Sigmoid colon (tissue), 7 donors: Measurements from ENCODE around the gene CPT2. TPM values are rescaled to one million over a fixed set of nuclear protein-coding genes. Genes with fewer than 3 reads are reported as not detected.

Source experiments
- DNase-seq: peaks from one replicate; pipeline ENCODE4 v3.0.0-alpha.2; 2019
- H3K27ac ChIP-seq, 4 donors: fragments of 200-600 bp; sonication (generic); one replicate each; pipeline ENCODE4 v1.5.1; 2016 to 2019; ENCODE audit warnings: mild to moderate bottlenecking in 1 of 4
- H3K27me3 ChIP-seq, 3 donors: fragments of 200-600 bp; sonication (generic); one replicate each; pipeline ENCODE4 v1.5.1; 2019; ENCODE audit warnings: mild to moderate bottlenecking in 1 of 3
- H3K36me3 ChIP-seq, 4 donors: fragments of 200-600 bp; sonication (generic); one replicate each; pipeline ENCODE4 v1.5.1; 2016 to 2019
- H3K4me1 ChIP-seq, 4 donors: fragments of 200-600 bp; sonication (generic); one replicate each; pipeline ENCODE4 v1.5.1; 2017 to 2019
- H3K4me3 ChIP-seq, 4 donors: fragments of 200-600 bp; sonication (generic); one replicate each; pipeline ENCODE4 v1.5.1; 2017 to 2019; ENCODE audit warnings: mild to moderate bottlenecking in 2 of 4, moderate library complexity in 1 of 4
- H3K9me3 ChIP-seq, 4 donors: fragments of 200-600 bp in 3 of 4; sonication (generic) in 3 of 4; one replicate each; pipeline versions ENCODE4 v1.5.1 to v1.6.1; 2013 to 2019
- EP300 ChIP-seq, 4 donors: sonication (generic); formaldehyde crosslinking; IDR thresholded peaks; one replicate each; pipeline ENCODE4 v1.6.1; 2017; ENCODE audit warnings: antibody characterized with exemption in 4 of 4
- POLR2A ChIP-seq, 2 donors: fragments of 450-650 bp; IDR thresholded peaks; one replicate each; pipeline ENCODE4 v1.6.1; 2016; ENCODE audit warnings: antibody characterized with exemption in 2 of 2, mild to moderate bottlenecking in 2 of 2, moderate library complexity in 2 of 2
- POLR2AphosphoS5 ChIP-seq, 4 donors: sonication (generic); formaldehyde crosslinking; IDR thresholded peaks; one replicate each; pipeline ENCODE4 v1.6.1; 2017; ENCODE audit warnings: antibody characterized with exemption in 4 of 4
- WGBS, 2 donors: extraction: QIAGEN DNeasy Blood & Tissue Kit; methylation state at CpG; one replicate each; pipeline ENCODE4 v1.1.7; 2013; 5-methylcytosine and 5-hydroxymethylcytosine counted together
- intact Hi-C: fragments of 100-400 bp; cut with DNase I; formaldehyde crosslinking; loops from one replicate; pipeline ENCODE4 v1.15.1; 2023
- polyA plus RNA-seq, 3 donors: library from polyadenylated mRNA; stranded (reverse); fragments of 200-250 nt; gene quantifications; one replicate each; pipeline ENCODE4 v1.2.3, GENCODE V29; 2013
- total RNA-seq, 4 donors: library from RNA; depleted of rRNA; stranded (reverse); fragments of >200 nt; gene quantifications; one replicate each; pipeline ENCODE4 v1.1.0, GENCODE V29; 2016
- TF ChIP-seq, protein P1 (sequence below), 4 experiments: fragments of 450-650 bp in 3 of 4; fragments of 200-600 bp in 1 of 4; IDR thresholded peaks; one replicate each; pipeline ENCODE4 v1.5.1; 2016 to 2019; ENCODE audit warnings: antibody characterized with exemption in 4 of 4, mild to moderate bottlenecking in 3 of 4, moderate library complexity in 2 of 4
- donor health status: healthy with polysubstance abuse.
- donor health status: Bipolar disorder and iron deficiency.
- donor health status: healthy.

CPT2 gene
- total and polyA plus RNA-seq, 7 donors, result 8.0 to 78.8 (median 14.1) TPM

DNA sequence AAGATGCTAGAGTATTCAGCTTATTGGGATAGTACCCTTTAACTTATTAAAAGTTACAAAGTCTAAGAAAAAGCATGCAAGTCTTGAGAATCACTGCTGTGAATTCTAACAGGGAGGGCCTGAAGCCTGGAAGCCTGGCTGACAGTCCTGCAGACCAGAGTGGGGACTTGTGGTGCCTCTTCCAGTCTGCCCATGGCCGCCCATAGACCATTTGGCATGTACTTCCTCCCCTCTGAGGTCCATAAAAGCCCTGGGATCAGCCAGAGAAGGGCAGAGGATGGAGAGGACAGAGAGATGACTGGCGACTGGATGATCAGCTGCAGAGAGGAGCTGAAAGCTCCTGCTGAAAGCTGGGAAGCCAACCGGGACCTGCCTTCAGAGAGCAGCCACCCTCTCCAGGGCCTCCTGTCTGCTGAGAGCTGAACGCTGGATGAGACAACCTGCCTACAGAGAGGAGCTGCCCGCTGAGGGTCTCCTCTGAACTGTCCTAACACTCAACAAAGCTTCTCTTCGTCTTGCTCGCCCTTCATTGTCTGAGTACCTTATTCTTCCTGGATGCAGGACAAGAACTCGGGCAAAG, 41.7 kb upstream of the CPT2 start:
- no peaks in the 10 kb centered on the region for H3K4me1 ChIP-seq
- H3K27me3 ChIP-seq, result no peaks in the 10 kb centered on the region
- H3K4me3 ChIP-seq, result no peak overlapping the region
- no peak for DNase-seq
- no peak overlapping the region for H3K27ac ChIP-seq
- intact Hi-C loops, result no loop called here
- no peaks in the 10 kb centered on the region for H3K36me3 ChIP-seq
- no peak for TF ChIP-seq EP300 (IDR thresholded peaks at IDR 0.05)
- no peak for TF ChIP-seq POLR2A (IDR thresholded peaks at IDR 0.05)
- TF ChIP-seq, protein P1, sequence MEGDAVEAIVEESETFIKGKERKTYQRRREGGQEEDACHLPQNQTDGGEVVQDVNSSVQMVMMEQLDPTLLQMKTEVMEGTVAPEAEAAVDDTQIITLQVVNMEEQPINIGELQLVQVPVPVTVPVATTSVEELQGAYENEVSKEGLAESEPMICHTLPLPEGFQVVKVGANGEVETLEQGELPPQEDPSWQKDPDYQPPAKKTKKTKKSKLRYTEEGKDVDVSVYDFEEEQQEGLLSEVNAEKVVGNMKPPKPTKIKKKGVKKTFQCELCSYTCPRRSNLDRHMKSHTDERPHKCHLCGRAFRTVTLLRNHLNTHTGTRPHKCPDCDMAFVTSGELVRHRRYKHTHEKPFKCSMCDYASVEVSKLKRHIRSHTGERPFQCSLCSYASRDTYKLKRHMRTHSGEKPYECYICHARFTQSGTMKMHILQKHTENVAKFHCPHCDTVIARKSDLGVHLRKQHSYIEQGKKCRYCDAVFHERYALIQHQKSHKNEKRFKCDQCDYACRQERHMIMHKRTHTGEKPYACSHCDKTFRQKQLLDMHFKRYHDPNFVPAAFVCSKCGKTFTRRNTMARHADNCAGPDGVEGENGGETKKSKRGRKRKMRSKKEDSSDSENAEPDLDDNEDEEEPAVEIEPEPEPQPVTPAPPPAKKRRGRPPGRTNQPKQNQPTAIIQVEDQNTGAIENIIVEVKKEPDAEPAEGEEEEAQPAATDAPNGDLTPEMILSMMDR (IDR thresholded peaks at IDR 0.05), result no peak
- TF ChIP-seq POLR2AphosphoS5 (IDR thresholded peaks at IDR 0.05), result no peak
- 87 to 93% methylated on average over 8 of the region's 8 CpGs for WGBS, 2 donors
- H3K9me3 ChIP-seq, result no peaks in the 10 kb centered on the region

DNA sequence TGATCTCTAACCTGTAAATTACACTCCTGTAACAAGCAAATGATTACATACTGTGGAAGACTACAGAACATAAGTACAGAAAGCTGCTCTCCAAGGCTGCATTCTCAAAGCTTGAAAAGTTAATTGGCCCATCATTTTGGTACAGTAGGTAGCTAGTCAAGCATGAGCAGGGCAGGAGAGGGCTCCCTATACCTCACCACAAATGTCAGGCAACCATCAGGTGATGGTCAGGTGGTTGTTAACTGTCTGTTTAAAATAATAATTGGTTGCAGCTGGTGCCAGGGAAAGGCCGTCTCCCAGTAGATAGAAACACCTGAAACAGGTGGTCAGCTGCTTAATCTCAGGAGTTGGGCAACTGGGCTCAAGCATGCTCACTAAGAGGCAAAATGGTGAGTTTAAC, 41.1 kb upstream of the CPT2 start:
- no peaks in the 10 kb centered on the region for H3K36me3 ChIP-seq
- H3K4me3 ChIP-seq, result no peak overlapping the region
- DNase-seq, result no peak
- H3K4me1 ChIP-seq, result no peaks in the 10 kb centered on the region
- WGBS, 2 donors, result 77 to 93% methylated on average over 1 of the region's 1 CpG
- no peak overlapping the region for H3K27ac ChIP-seq
- H3K9me3 ChIP-seq, result no peaks in the 10 kb centered on the region
- intact Hi-C loops, result no loop called here
- TF ChIP-seq POLR2A (IDR thresholded peaks at IDR 0.05) (no peak), POLR2AphosphoS5 (IDR thresholded peaks at IDR 0.05) (no peak), EP300 (IDR thresholded peaks at IDR 0.05) (no peak)
- TF ChIP-seq, protein P1 (IDR thresholded peaks at IDR 0.05), result no peak
- H3K27me3 ChIP-seq, result no peaks in the 10 kb centered on the region

DNA sequence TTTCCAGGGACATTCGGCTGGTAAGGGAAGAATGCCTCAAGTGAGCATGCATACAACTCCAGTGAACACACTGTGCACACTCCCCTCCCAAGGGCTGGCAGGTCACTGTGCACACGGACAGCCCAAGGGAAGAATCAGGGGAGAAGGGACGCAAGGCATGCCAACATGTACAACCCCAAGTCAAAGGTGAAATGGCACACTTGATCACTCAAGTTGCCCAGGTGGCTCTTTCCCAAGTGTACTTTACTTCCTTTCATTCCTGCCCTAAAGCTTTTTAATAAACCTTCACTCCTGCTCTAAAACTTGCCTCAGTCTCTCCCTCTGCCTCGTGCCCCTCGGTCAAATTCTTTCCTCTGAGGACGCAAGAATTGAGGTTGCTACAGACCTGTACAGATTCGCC, 40.7 kb upstream of the CPT2 start:
- Histone ChIP-seq H3K4me1 (no peaks in the 10 kb centered on the region), H3K36me3 (no peaks in the 10 kb centered on the region), H3K27me3 (no peaks in the 10 kb centered on the region), H3K9me3 (no peaks in the 10 kb centered on the region), H3K27ac (no peak overlapping the region), H3K4me3 (no peak overlapping the region)
- 85 to 92% methylated on average over 7 of the region's 7 CpGs for WGBS, 2 donors
- intact Hi-C loops, result no loop called here
- TF ChIP-seq POLR2A (IDR thresholded peaks at IDR 0.05), result no peak
- no peak for TF ChIP-seq POLR2AphosphoS5 (IDR thresholded peaks at IDR 0.05)
- no peak for TF ChIP-seq EP300 (IDR thresholded peaks at IDR 0.05)
- TF ChIP-seq, protein P1 (IDR thresholded peaks at IDR 0.05), result no peak
- no peak for DNase-seq

DNA sequence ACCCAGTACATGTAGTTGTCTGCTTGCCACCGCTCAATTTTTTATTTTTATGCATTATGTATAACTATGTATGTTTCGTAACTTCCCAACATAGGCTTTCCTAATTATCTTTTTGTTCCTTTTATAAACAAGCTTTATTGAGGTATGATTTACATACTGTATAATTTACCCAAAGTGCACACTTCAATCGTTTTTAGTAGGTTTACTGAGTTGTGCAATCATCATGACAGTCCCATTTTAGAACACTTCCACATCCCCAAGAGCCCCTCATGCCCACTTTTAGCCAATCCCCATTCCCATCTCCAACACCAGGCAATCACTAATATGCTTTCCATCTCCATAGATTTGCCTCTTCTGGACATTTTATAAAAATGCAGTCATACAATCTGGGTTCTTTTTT, 39.8 kb upstream of the CPT2 start:
- Histone ChIP-seq H3K27me3 (no peaks in the 10 kb centered on the region), H3K4me1 (no peaks in the 10 kb centered on the region), H3K9me3 (no peaks in the 10 kb centered on the region), H3K4me3 (no peak overlapping the region), H3K36me3 (no peaks in the 10 kb centered on the region), H3K27ac (no peak overlapping the region)
- intact Hi-C loops, result no loop called here
- WGBS, 2 donors, result 65 to 71% methylated on average over 3 of the region's 3 CpGs
- DNase-seq, result no peak
- TF ChIP-seq POLR2AphosphoS5 (IDR thresholded peaks at IDR 0.05) (no peak), POLR2A (IDR thresholded peaks at IDR 0.05) (no peak), EP300 (IDR thresholded peaks at IDR 0.05) (no peak)
- TF ChIP-seq, protein P1 (IDR thresholded peaks at IDR 0.05), result no peak

DNA sequence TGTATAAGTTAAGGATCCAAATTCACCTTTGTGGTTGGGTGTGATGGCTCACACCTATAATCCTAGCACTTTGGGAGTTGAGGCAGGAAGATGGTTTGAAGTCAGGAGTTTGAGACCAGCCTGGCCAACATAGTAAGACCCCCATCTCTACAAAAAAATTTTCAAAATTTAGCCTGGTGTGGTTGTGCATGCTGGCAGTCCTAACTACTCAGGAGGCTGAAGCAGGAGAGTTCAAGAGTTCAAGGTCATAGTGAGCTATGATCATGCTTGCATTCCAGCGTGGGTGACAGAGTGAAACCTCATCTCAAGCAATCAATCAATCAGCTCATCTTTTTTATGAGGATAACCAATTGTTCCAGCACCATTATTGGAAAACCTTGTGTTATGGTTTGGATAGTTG, 37.7 kb upstream of the CPT2 start:
- Histone ChIP-seq H3K36me3 (no peaks in the 10 kb centered on the region), H3K4me1 (no peaks in the 10 kb centered on the region), H3K4me3 (no peak overlapping the region), H3K27ac (no peak overlapping the region), H3K27me3 (no peaks in the 10 kb centered on the region), H3K9me3 (no peaks in the 10 kb centered on the region)
- intact Hi-C loops, result no loop called here
- TF ChIP-seq POLR2A (IDR thresholded peaks at IDR 0.05), result no peak
- TF ChIP-seq, protein P1 (IDR thresholded peaks at IDR 0.05), result no peak
- TF ChIP-seq EP300 (IDR thresholded peaks at IDR 0.05), result no peak
- TF ChIP-seq POLR2AphosphoS5 (IDR thresholded peaks at IDR 0.05), result no peak
- 45 to 85% methylated on average over 1 of the region's 1 CpG for WGBS, 2 donors
- no peak for DNase-seq
